Fibroblast of lung (primary cell): Measurements from ENCODE around the gene ARPC5. TPM values are rescaled to one million over a fixed set of nuclear protein-coding genes. Genes with fewer than 3 reads are reported as not detected.
A peak's percentile ranks its signal among the peaks of the same experiment; 100 is the strongest.

Source experiments
- DNase-seq, 2 donors: peaks; one replicate each; pipeline versions ENCODE4 v3.0.0 to v3.0.0-alpha.2; 2010; ENCODE audit warnings: low read depth in 2 of 2
- H2AFZ ChIP-seq: 2 replicates; pipeline ENCODE4 v1.5.1; 2012; ENCODE audit warnings: low read length, control low read depth, inconsistent platforms
- H3K27ac ChIP-seq: 2 replicates; pipeline ENCODE4 v1.5.1; 2011; ENCODE audit warnings: low read length, control low read depth; ENCODE audit not compliant: insufficient read depth
- H3K27me3 ChIP-seq: 2 replicates; pipeline ENCODE4 v1.5.1; 2011; ENCODE audit warnings: mild to moderate bottlenecking, low read length; ENCODE audit not compliant: control insufficient read depth, insufficient read depth
- H3K36me3 ChIP-seq: 2 replicates; pipeline ENCODE4 v1.5.1; 2011; ENCODE audit warnings: low read length; ENCODE audit not compliant: control insufficient read depth, insufficient read depth
- H3K4me1 ChIP-seq: 2 replicates; pipeline ENCODE4 v1.5.1; 2011; ENCODE audit warnings: low read length; ENCODE audit not compliant: control insufficient read depth, insufficient read depth; ENCODE audit errors: extremely low read depth
- H3K4me2 ChIP-seq: 2 replicates; pipeline ENCODE4 v1.5.1; 2011; ENCODE audit warnings: low read length, control low read depth; ENCODE audit not compliant: insufficient read depth; ENCODE audit errors: extremely low read depth
- H3K4me3 ChIP-seq, 4 experiments: fragments of 200-600 bp in 1 of 4; sonication (generic) in 1 of 4; replicated peaks in 1 of 4; 2 replicates each; pipeline ENCODE4 v1.5.1; 2011 to 2016; ENCODE audit warnings: low read length in 4 of 4, low read depth in 3 of 4, mild to moderate bottlenecking in 3 of 4, control low read depth in 2 of 4, inconsistent platforms in 1 of 4, mixed read lengths in 1 of 4; ENCODE audit not compliant: insufficient read depth in 1 of 4; ENCODE audit errors: control extremely low read depth in 1 of 4
- H3K79me2 ChIP-seq: 2 replicates; pipeline ENCODE4 v1.5.1; 2012; ENCODE audit warnings: mild to moderate bottlenecking, low read length, inconsistent platforms; ENCODE audit not compliant: control insufficient read depth, insufficient read depth
- H3K9ac ChIP-seq: 2 replicates; pipeline ENCODE4 v1.5.1; 2011; ENCODE audit warnings: mild to moderate bottlenecking, low read length, control low read depth; ENCODE audit not compliant: insufficient read depth
- H3K9me3 ChIP-seq: 2 replicates; pipeline ENCODE4 v1.5.1; 2012; ENCODE audit warnings: low read depth, low read length; ENCODE audit not compliant: control insufficient read depth, insufficient read depth
- H4K20me1 ChIP-seq: 2 replicates; pipeline ENCODE4 v1.5.1; 2011; ENCODE audit warnings: low read length; ENCODE audit not compliant: control insufficient read depth, insufficient read depth; ENCODE audit errors: extremely low read depth
- CTCF ChIP-seq, 2 donors: IDR thresholded peaks in 1 of 2; conservative IDR thresholded peaks in 1 of 2; 1 replicate in 1 of 2; 2 replicates in 1 of 2; pipeline ENCODE4 v1.5.1; 2011 to 2012; ENCODE audit warnings: low read length in 2 of 2, control low read depth in 1 of 2, inconsistent platforms in 1 of 2, low read depth in 1 of 2, mild to moderate bottlenecking in 1 of 2
- EZH2 ChIP-seq: IDR thresholded peaks from 2 replicates; pipeline ENCODE4 v1.5.1; 2012; ENCODE audit warnings: low read length, control low read depth, mild to moderate bottlenecking; ENCODE audit errors: missing control alignments
- polyA plus RNA-seq, 2 donors: library from polyadenylated mRNA; depleted of rRNA in 1 of 2; stranded (reverse) in 1 of 2; unstranded in 1 of 2; fragments of >200 nt; gene quantifications; 2 replicates each; pipeline ENCODE4 v1.2.1, GENCODE V29; 2011 to 2012; ENCODE audit warnings: missing spikeins in 1 of 2
- total RNA-seq: library from RNA; depleted of rRNA; stranded (reverse); fragments of >200 nt; gene quantifications from 2 replicates; pipeline ENCODE4 v1.2.1, GENCODE V29; 2014

Gene ARPC5
- total and polyA plus RNA-seq, 2 donors (not counting 1 experiment from before 2014, with no cell fraction given) = 142 to 350 TPM

GRCh38 chr1:183675381-183675780, 39.8 kb upstream of the ARPC5 start:
- H3K4me3 ChIP-seq = no peak overlapping the region
- peak in 1 of 2 donors; percentile 33 for DNase-seq
- TF ChIP-seq EZH2 (no peak), CTCF (conservative IDR thresholded peaks at IDR 0.05 in 1 of 2, IDR thresholded peaks at IDR 0.05 in 1 of 2; ENCODE audit: low read depth in 1 of 2, low read length in 2 of 2) (no peak)
- H2AFZ ChIP-seq = no peak overlapping the region
- H3K36me3 ChIP-seq = no peaks in the 10 kb centered on the region
- H3K9ac ChIP-seq = no peak overlapping the region
- H3K9me3 ChIP-seq = no peaks in the 10 kb centered on the region
- H3K4me1 ChIP-seq = no peaks in the 10 kb centered on the region
- no peak overlapping the region for H3K27ac ChIP-seq
- no peaks in the 10 kb centered on the region for H3K79me2 ChIP-seq
- no peaks in the 10 kb centered on the region for H3K27me3 ChIP-seq
- H4K20me1 ChIP-seq = no peaks in the 10 kb centered on the region
- H3K4me2 ChIP-seq = no peak overlapping the region

- no peak for TF ChIP-seq EZH2
- no peak overlapping the region for H2AFZ ChIP-seq
- no peaks in the 10 kb centered on the region for H4K20me1 ChIP-seq
- H3K4me2 ChIP-seq = no peak overlapping the region
- H3K4me1 ChIP-seq = no peaks in the 10 kb centered on the region
- H3K36me3 ChIP-seq = no peaks in the 10 kb centered on the region
- no peak overlapping the region for H3K9ac ChIP-seq
- no peak overlapping the region for H3K27ac ChIP-seq
- no peaks in the 10 kb centered on the region for H3K79me2 ChIP-seq
- no peak overlapping the region for H3K4me3 ChIP-seq
- no peaks in the 10 kb centered on the region for H3K9me3 ChIP-seq
- no peak for DNase-seq
- no peaks in the 10 kb centered on the region for H3K27me3 ChIP-seq
Measured at GRCh38 chr1:183674886-183675285, 39.3 kb upstream of the ARPC5 start.

- no peaks in the 10 kb centered on the region for H3K36me3 ChIP-seq
- H3K9ac ChIP-seq = no peak overlapping the region
- TF ChIP-seq EZH2 (no peak), CTCF (conservative IDR thresholded peaks at IDR 0.05 in 1 of 2, IDR thresholded peaks at IDR 0.05 in 1 of 2; ENCODE audit: low read depth in 1 of 2, low read length in 2 of 2) (no peak)
- no peaks in the 10 kb centered on the region for H3K79me2 ChIP-seq
- H3K27me3 ChIP-seq = no peaks in the 10 kb centered on the region
- H3K9me3 ChIP-seq = no peaks in the 10 kb centered on the region
- no peak overlapping the region for H3K4me3 ChIP-seq
- H3K4me1 ChIP-seq = no peaks in the 10 kb centered on the region
- no peak overlapping the region for H3K27ac ChIP-seq
- no peak overlapping the region for H3K4me2 ChIP-seq
- peak in 1 of 2 donors; percentile 25 for DNase-seq
- H2AFZ ChIP-seq = no peak overlapping the region
- H4K20me1 ChIP-seq = no peaks in the 10 kb centered on the region
Measured at GRCh38 chr1:183674339-183674738, 38.8 kb upstream of the ARPC5 start.
